ENCODE data around the gene LMNA.

The LMNA gene

GRCh38 chr1:156075162-156075561 is 39.3 kb upstream of the LMNA start:
- Mint-ChIP-seq H3K27ac (peak overlapping the region; percentile 68 to 80 (median 74)), H3K36me3 (ENCODE audit: low read depth) (peaks cover 64% of the 10 kb centered on the region), H3K4me3 (peak overlapping the region; percentile 41 to 58 (median 45)), H3K9me3 (no peaks in the 10 kb centered on the region), H3K4me1 (peaks cover 89% of the 10 kb centered on the region), H3K27me3 (ENCODE audit: low read depth) (no peaks in the 10 kb centered on the region)
- TF ChIP-seq, protein P1, sequence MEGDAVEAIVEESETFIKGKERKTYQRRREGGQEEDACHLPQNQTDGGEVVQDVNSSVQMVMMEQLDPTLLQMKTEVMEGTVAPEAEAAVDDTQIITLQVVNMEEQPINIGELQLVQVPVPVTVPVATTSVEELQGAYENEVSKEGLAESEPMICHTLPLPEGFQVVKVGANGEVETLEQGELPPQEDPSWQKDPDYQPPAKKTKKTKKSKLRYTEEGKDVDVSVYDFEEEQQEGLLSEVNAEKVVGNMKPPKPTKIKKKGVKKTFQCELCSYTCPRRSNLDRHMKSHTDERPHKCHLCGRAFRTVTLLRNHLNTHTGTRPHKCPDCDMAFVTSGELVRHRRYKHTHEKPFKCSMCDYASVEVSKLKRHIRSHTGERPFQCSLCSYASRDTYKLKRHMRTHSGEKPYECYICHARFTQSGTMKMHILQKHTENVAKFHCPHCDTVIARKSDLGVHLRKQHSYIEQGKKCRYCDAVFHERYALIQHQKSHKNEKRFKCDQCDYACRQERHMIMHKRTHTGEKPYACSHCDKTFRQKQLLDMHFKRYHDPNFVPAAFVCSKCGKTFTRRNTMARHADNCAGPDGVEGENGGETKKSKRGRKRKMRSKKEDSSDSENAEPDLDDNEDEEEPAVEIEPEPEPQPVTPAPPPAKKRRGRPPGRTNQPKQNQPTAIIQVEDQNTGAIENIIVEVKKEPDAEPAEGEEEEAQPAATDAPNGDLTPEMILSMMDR (IDR thresholded peaks at IDR 0.05; ENCODE audit: unreplicated experiment in 3 of 3) = no peak

GRCh38 chr1:156075775-156076204 is 38.7 kb upstream of the LMNA start:
- peak overlapping the region; percentile 41 to 58 (median 45) for H3K4me3 Mint-ChIP-seq
- H3K36me3 Mint-ChIP-seq (ENCODE audit: low read depth) = peaks cover 69% of the 10 kb centered on the region
- H3K4me1 Mint-ChIP-seq = peaks cover 84% of the 10 kb centered on the region
- no peaks in the 10 kb centered on the region for H3K27me3 Mint-ChIP-seq (ENCODE audit: low read depth)
- H3K9me3 Mint-ChIP-seq = no peaks in the 10 kb centered on the region
- H3K27ac Mint-ChIP-seq = peak overlapping the region; percentile 68 to 80 (median 74)
- TF ChIP-seq, protein P1 (IDR thresholded peaks at IDR 0.05; ENCODE audit: unreplicated experiment in 3 of 3) = no peak

- H3K27ac Mint-ChIP-seq = peak overlapping the region; percentile 61 to 79 (median 63)
- TF ChIP-seq, protein P1 (IDR thresholded peaks at IDR 0.05; ENCODE audit: unreplicated experiment in 3 of 3) = no peak
- no peaks in the 10 kb centered on the region for H3K9me3 Mint-ChIP-seq
- peak overlapping the region; percentile 98 to 100 (median 98) for H3K4me3 Mint-ChIP-seq
- H3K36me3 Mint-ChIP-seq (ENCODE audit: low read depth) = peaks cover 66% of the 10 kb centered on the region
- peaks cover 79% of the 10 kb centered on the region for H3K4me1 Mint-ChIP-seq
- H3K27me3 Mint-ChIP-seq (ENCODE audit: low read depth) = no peaks in the 10 kb centered on the region
These were observed 37.7 kb upstream of the LMNA start for GRCh38 chr1:156076609-156077429.

DNA sequence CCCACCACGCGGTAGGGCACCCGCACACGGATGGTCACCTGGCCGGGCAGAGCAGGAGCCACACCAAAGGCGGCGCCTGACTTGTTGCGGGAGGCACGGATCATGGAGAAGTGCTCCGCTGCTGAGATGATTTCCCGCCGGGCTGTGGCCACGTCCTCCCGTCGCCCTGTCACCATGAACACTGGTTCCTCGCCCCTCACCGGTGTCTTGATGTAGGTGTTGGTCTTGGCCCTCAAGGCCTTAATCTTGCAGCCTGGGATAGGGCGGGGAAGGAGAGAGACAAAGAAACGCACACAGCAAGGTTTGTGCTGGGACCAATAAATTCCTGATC is 37.1 kb upstream of the LMNA start:
- Mint-ChIP-seq H3K4me1 (peaks cover 73% of the 10 kb centered on the region), H3K27ac (peak overlapping the region in 2 of 3 experiments; percentile 63 to 82), H3K27me3 (ENCODE audit: low read depth) (no peaks in the 10 kb centered on the region), H3K9me3 (no peaks in the 10 kb centered on the region), H3K36me3 (ENCODE audit: low read depth) (peaks cover 64% of the 10 kb centered on the region), H3K4me3 (peak overlapping the region; percentile 98 to 100 (median 98))
- TF ChIP-seq, protein P1 (IDR thresholded peaks at IDR 0.05; ENCODE audit: unreplicated experiment in 3 of 3) = no peak

DNA sequence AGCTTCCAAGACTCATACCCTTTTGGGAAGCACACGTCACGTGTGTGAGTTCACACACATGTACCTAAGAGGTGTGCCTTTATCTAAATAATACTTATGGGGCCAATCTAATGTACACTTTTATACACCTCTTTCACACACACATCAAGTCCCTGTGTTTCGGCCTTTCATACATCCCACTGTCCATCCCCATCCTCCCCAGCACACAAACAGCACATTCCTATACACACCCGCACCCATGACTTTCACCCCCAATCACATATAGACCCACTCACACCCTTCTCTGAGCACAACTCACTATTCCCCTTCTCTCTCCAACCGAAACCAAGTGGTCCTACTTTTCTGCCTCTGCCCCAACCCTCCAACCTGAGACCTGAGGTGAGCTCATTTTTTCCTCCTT is 35.8 kb upstream of the LMNA start:
- Mint-ChIP-seq H3K36me3 (ENCODE audit: low read depth) (peaks cover 51% of the 10 kb centered on the region), H3K27ac (peak overlapping the region; percentile 50 to 82 (median 63)), H3K27me3 (ENCODE audit: low read depth) (no peaks in the 10 kb centered on the region), H3K9me3 (no peaks in the 10 kb centered on the region), H3K4me3 (peak overlapping the region; percentile 98 to 100 (median 98)), H3K4me1 (peaks cover 68% of the 10 kb centered on the region)
- TF ChIP-seq, protein P1 (IDR thresholded peaks at IDR 0.05; ENCODE audit: unreplicated experiment in 3 of 3) = no peak

DNA sequence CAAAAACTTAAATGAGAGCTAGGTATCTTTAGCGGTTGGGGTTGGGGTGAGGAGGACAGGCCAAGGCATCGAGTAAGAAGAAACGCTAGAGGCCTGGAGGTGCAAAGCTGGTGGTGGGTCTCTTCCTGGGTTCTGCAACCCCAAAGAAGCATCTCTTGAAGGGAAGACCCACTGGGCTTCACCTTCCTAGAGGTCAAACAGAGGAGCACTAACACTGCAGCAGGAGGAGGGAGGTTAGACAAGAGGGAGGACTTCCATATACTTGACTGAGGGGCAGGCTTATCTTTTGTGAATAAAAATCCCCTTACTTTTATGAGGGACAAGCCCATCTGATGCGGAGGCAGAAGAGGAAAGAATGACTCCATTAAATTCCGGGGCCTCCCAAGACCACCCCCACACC is 34.7 kb upstream of the LMNA start:
- TF ChIP-seq, protein P1 (IDR thresholded peaks at IDR 0.05; ENCODE audit: unreplicated experiment in 3 of 3) = no peak
- Mint-ChIP-seq H3K27me3 (ENCODE audit: low read depth) (no peaks in the 10 kb centered on the region), H3K27ac (peak overlapping the region; percentile 82 to 97 (median 95)), H3K4me3 (peak overlapping the region; percentile 98 to 100 (median 98)), H3K9me3 (no peaks in the 10 kb centered on the region), H3K36me3 (ENCODE audit: low read depth) (peaks cover 45% of the 10 kb centered on the region), H3K4me1 (peaks cover 70% of the 10 kb centered on the region)
